HepG2 (cell line): ENCODE data around the gene EXOC3L4. TPM values are rescaled to one million over a fixed set of nuclear protein-coding genes. Genes with fewer than 3 reads are reported as not detected.

Source experiments
- ATAC-seq: fragments of 200-7000 bp; cut with Tn5 transposase; 3 replicates; pipeline ENCODE4 v1.9.1; 2020; ENCODE audit warnings: mild to moderate bottlenecking, moderate library complexity
- BruUV-seq: library from RNA; stranded (reverse); fragments of 400-500 nt; replicated peaks from 2 replicates; lab custom pipeline; 2021; lab: Mats Ljungman, UMichigan
- CTCF ChIA-PET: fragments of 300-600 bp; formaldehyde crosslinking; extraction: SDS; loops from one replicate; lab custom pipeline; 2021; ENCODE audit warnings: low total read pairs, inconsistent platforms, low intra/inter-chr PET ratio; lab: Yijun Ruan, JAX
- POLR2A ChIA-PET: fragments of 350-600 bp; sonication (Branson Sonifier 250); formaldehyde crosslinking; loops from one replicate; lab custom pipeline; 2020; ENCODE audit warnings: antibody characterized with exemption, inconsistent platforms; lab: Yijun Ruan, JAX
- DNase-seq: peaks from one replicate; pipeline ENCODE4 v3.0.0-alpha.2; 2015; ENCODE audit warnings: low spot score
- FAIRE-seq: peaks from 3 replicates; lab custom pipeline; 2011; peaks lifted over from hg19 to GRCh38; lab: Jason Lieb, UNC
- H2AFZ ChIP-seq: one replicate; pipeline ENCODE4 v1.6.1; 2011; ENCODE audit warnings: low read length, inconsistent platforms
- H3K27ac ChIP-seq: fragments of 300-600 bp; 3 replicates; pipeline ENCODE4 v1.8.0; 2011; ENCODE audit warnings: mixed run types, mild to moderate bottlenecking, mixed read lengths, low read length, inconsistent platforms; ENCODE audit not compliant: insufficient read depth; ENCODE audit errors: extremely low read length
- H3K27me3 ChIP-seq, 2 experiments: fragments of 200-600 bp in 1 of 2; 2 replicates in 1 of 2; 3 replicates in 1 of 2; pipeline versions ENCODE4 v1.6.0 to v1.8.0; 2011; ENCODE audit warnings: low read length in 2 of 2, mild to moderate bottlenecking in 2 of 2, moderate library complexity in 2 of 2, inconsistent platforms in 1 of 2; ENCODE audit not compliant: insufficient read depth in 2 of 2, control insufficient read depth in 1 of 2
- H3K36me3 ChIP-seq, 2 experiments: fragments of 200-600 bp in 1 of 2; replicated peaks in 1 of 2; 2 replicates in 1 of 2; 3 replicates in 1 of 2; pipeline versions ENCODE4 v1.5.1 to v1.8.0; 2011; ENCODE audit warnings: low read length in 2 of 2, inconsistent platforms in 1 of 2; ENCODE audit not compliant: insufficient read depth in 2 of 2, control insufficient read depth in 1 of 2
- H3K4me1 ChIP-seq: 2 replicates; pipeline ENCODE4 v1.5.1; 2012; ENCODE audit warnings: low read length, inconsistent platforms; ENCODE audit not compliant: insufficient read depth
- H3K4me2 ChIP-seq: 2 replicates; pipeline ENCODE4 v1.6.0; 2011; ENCODE audit warnings: low read depth, low read length, inconsistent platforms
- H3K4me3 ChIP-seq, 3 experiments: fragments of 200-600 bp in 1 of 3; sonication (generic), shearing (Covaris generic) in 1 of 3; replicated peaks in 1 of 3; 2 replicates each; pipeline ENCODE4 v1.5.1; 2011 to 2016; ENCODE audit warnings: low read length in 3 of 3, inconsistent platforms in 2 of 3, low read depth in 2 of 3, mild to moderate bottlenecking in 2 of 3, control low read depth in 1 of 3, mixed read lengths in 1 of 3; ENCODE audit not compliant: insufficient read depth in 1 of 3
- H3K79me2 ChIP-seq: one replicate; pipeline ENCODE4 v1.6.1; 2011; ENCODE audit warnings: low read length, inconsistent platforms; ENCODE audit not compliant: insufficient read depth
- H3K9ac ChIP-seq: 2 replicates; pipeline ENCODE4 v1.6.0; 2011; ENCODE audit warnings: mild to moderate bottlenecking, low read depth, low read length, inconsistent platforms; ENCODE audit not compliant: insufficient read depth
- H3K9me3 ChIP-seq: 2 replicates; pipeline ENCODE4 v1.5.1; 2012; ENCODE audit warnings: mild to moderate bottlenecking, low read length
- H4K20me1 ChIP-seq: 2 replicates; pipeline ENCODE4 v1.6.0; 2011; ENCODE audit warnings: inconsistent platforms, mild to moderate bottlenecking, low read length, moderate library complexity; ENCODE audit not compliant: insufficient read depth
- FOXA1 ChIP-seq, 2 experiments: fragments of 450-650 bp in 1 of 2; sonication (generic) in 1 of 2; formaldehyde crosslinking in 1 of 2; IDR thresholded peaks; 2 replicates each; pipeline versions ENCODE4 v1.4.0 to v1.6.1; 2016 to 2020; ENCODE audit warnings: missing genetic modification reagents in 1 of 2
- GMEB1 ChIP-seq: sonication (generic); formaldehyde crosslinking; IDR thresholded peaks from 2 replicates; pipeline ENCODE4 v1.5.1; 2020; ENCODE audit warnings: missing genetic modification reagents, mild to moderate bottlenecking, borderline replicate concordance
- MEF2D ChIP-seq: sonication (generic); formaldehyde crosslinking; IDR thresholded peaks from 2 replicates; pipeline ENCODE4 v1.5.1; 2020; ENCODE audit warnings: mild to moderate bottlenecking, missing genetic modification reagents
- RBM39 ChIP-seq: fragments of 200-400 bp; formaldehyde crosslinking; IDR thresholded peaks from one replicate; pipeline ENCODE4 v1.6.1; 2018; ENCODE audit warnings: antibody characterized with exemption, mild to moderate bottlenecking, low read depth, low read length; ENCODE audit not compliant: poor library complexity, severe bottlenecking
- TFE3 ChIP-seq: IDR thresholded peaks from 2 replicates; pipeline ENCODE4 v1.6.1; 2016
- ZBTB49 ChIP-seq: sonication (generic); formaldehyde crosslinking; IDR thresholded peaks from 2 replicates; pipeline ENCODE4 v1.4.0; 2020; ENCODE audit warnings: missing genetic modification reagents, borderline replicate concordance
- ZNF18 ChIP-seq: sonication (generic); formaldehyde crosslinking; IDR thresholded peaks from 2 replicates; pipeline ENCODE4 v1.8.0; 2022; ENCODE audit warnings: mild to moderate bottlenecking, missing genetic modification reagents; ENCODE audit not compliant: insufficient replicate concordance
- WGBS: methylation state at CpG from one replicate; pipeline ENCODE4 v1.1.6; 2017; ENCODE audit warnings: low lambda C conversion rate; 5-methylcytosine and 5-hydroxymethylcytosine counted together
- in situ Hi-C: cut with HindIII; loops from 2 replicates; pipeline ENCODE4 v1.10.0; 2017; ENCODE audit warnings: low pct_unique_long_range_greater_than_20kb; ENCODE audit not compliant: extremely low pct_ligation_motif_present
- intact Hi-C: fragments of 100-400 bp; cut with micrococcal nuclease; formaldehyde crosslinking; loops from one replicate; pipeline ENCODE4 v1.10.0; 2022; ENCODE audit not compliant: unreplicated experiment
- polyA plus RNA-seq, 8 experiments: library from polyadenylated mRNA; depleted of rRNA in 3 of 8; stranded (reverse) in 7 of 8; unstranded in 1 of 8; fragments of >200 nt; fragmentation: Illumina TruSeq in 4 of 8; extraction: Trizol in 4 of 8; gene quantifications; 2 replicates each; pipeline versions ENCODE4 v1.2.1 to v1.2.3, GENCODE V29; 2011 to 2016; ENCODE audit warnings: low read depth in 4 of 8, missing spikeins in 1 of 8, mixed read lengths in 1 of 8; ENCODE audit not compliant: insufficient read depth in 1 of 8
- total RNA-seq, 5 experiments: library from RNA; depleted of rRNA; stranded (reverse); fragments of >200 nt; fragmentation: Illumina TruSeq; extraction: Trizol; gene quantifications; 2 replicates each; pipeline ENCODE4 v1.2.3, GENCODE V29; 2016; ENCODE audit warnings: low read depth in 1 of 5

EXOC3L4 gene
- total and polyA plus RNA-seq, 2 of the 13 experiments (the other 11 are each of a cell fraction or from before 2014, with no cell fraction given) = 11.8 to 27.0 TPM

- ATAC-seq = no peak
- H3K4me2 ChIP-seq = peak overlapping the region; percentile 56
- 10% methylated on average over 2 of the region's 8 CpGs for WGBS
- H2AFZ ChIP-seq = no peak overlapping the region
- H3K36me3 ChIP-seq = no peaks in the 10 kb centered on the region
- in situ Hi-C loops = no loop called here
- no peak overlapping the region for H3K9ac ChIP-seq
- no peak for TF ChIP-seq ZBTB49 (CRISPR knock-in tag)
- TF ChIP-seq MEF2D (CRISPR knock-in tag) = peak; percentile 22; the same call in 1 of the 2 replicates
- peak; percentile 32; the same call in 1 of the 2 replicates for TF ChIP-seq GMEB1 (CRISPR knock-in tag)
- TF ChIP-seq FOXA1 (IDR thresholded peaks at IDR 0.05) = no peak
- no peak for TF ChIP-seq FOXA1 (CRISPR knock-in tag; IDR thresholded peaks at IDR 0.05)
- TF ChIP-seq ZNF18 (CRISPR knock-in tag) = peak; percentile 28
- TF ChIP-seq TFE3 = no peak
- no peak for TF ChIP-seq RBM39
- no TSS peak for BruUV-seq
- no peaks in the 10 kb centered on the region for H3K79me2 ChIP-seq
- no peak for FAIRE-seq
- no peaks in the 10 kb centered on the region for H3K9me3 ChIP-seq
- peaks cover 0 to 19% of the 10 kb centered on the region in 2 experiments; a peak in 4 of 5 replicates for H3K27me3 ChIP-seq
- H4K20me1 ChIP-seq = no peaks in the 10 kb centered on the region
- H3K27ac ChIP-seq = no peak overlapping the region
- POLR2A ChIA-PET = interaction anchor here (1.2 to 2.0 kb wide), 5 partner anchors 8 to 17 kb away, joined by 3 to 7 read pairs (median 5); no protein-coding TSS in a partner anchor
- peaks cover 79% of the 10 kb centered on the region for H3K4me1 ChIP-seq
- H3K4me3 ChIP-seq = peak overlapping the region in 1 of 3 experiments; percentile 53; a peak in 2 of 6 replicates
- DNase-seq = no peak
- CTCF ChIA-PET = no interaction called here
- intact Hi-C loops = no loop called here
Measured at GRCh38 chr14:103086771-103087342, 7.7 kb upstream of the EXOC3L4 start.
